Subcutaneous adipose tissue (tissue), 4 donors: ENCODE data around the gene FUBP3. TPM values are rescaled to one million over a fixed set of nuclear protein-coding genes. Genes with fewer than 3 reads are reported as not detected.

Experiments
- CTCF ChIP-seq: fragments of 450-650 bp; IDR thresholded peaks from one replicate; pipeline ENCODE4 v1.5.1; 2016; ENCODE audit warnings: low read depth, mild to moderate bottlenecking, control low read depth, antibody characterized with exemption, moderate library complexity
- total RNA-seq, 4 donors: library from RNA; depleted of rRNA; stranded (reverse); fragments of >200 nt; gene quantifications; one replicate each; pipeline ENCODE4 v1.1.0, GENCODE V29; 2016

Gene FUBP3
- total RNA-seq, 4 donors from 2014 or later = 29.9 to 39.9 (median 37.9) TPM

- no peak for TF ChIP-seq CTCF
These were observed 28.5 kb downstream of the FUBP3 start for GRCh38 chr9:130607640-130608420.

GRCh38 chr9:130608554-130609134 lies 29.3 kb downstream of the FUBP3 start:
- no peak for TF ChIP-seq CTCF

GRCh38 chr9:130609163-130609562 lies 29.8 kb downstream of the FUBP3 start:
- no peak for TF ChIP-seq CTCF

GRCh38 chr9:130610862-130611707 lies 31.7 kb downstream of the FUBP3 start:
- TF ChIP-seq CTCF = no peak

GRCh38 chr9:130616451-130616850 lies 37.1 kb downstream of the FUBP3 start:
- no peak for TF ChIP-seq CTCF

- no peak for TF ChIP-seq CTCF
These were observed 44.1 kb downstream of the FUBP3 start for GRCh38 chr9:130623466-130623865.

GRCh38 chr9:130624154-130624553 lies 44.8 kb downstream of the FUBP3 start:
- no peak for TF ChIP-seq CTCF
